ENCODE measurements around the gene TGFB2. TPM values are rescaled to one million over a fixed set of nuclear protein-coding genes. Genes with fewer than 3 reads are reported as not detected.

TGFB2 gene
- total RNA-seq, 1 experiment from 2014 or later: not detected

DNA sequence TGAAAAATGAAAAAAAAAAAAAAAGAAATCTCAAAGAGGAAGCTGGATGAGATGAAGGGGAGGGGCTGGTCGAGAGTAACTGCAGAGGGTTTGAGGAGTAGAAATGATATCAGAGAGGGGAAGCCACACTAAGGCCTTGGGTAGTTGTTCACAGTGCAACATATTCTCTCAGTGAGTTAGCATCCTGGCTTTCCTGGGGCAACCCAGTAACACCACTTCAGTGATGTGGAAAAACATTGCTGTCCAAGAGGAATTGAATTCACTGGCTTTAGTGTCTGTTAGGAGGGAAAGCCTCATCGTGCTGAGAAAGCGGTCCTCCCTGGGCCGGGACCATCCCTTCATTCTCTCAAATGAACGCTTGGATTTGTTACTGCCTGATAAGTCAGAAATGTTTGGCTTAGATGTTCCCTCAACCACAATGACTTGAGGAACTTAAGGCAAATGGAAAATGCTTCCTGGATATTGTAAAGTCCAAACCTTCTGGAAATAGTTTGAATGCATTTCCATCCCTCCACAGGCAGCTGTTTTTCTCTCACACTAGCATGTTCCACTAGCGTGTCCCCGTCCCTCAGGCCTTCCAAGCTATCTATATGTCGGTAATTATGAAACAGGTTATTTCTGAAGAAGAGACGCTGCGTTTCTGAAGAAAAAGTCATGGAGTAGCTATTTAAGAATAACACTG lies 12.2 kb downstream of the TGFB2 start:
- H3K9me3 Mint-ChIP-seq: no peaks in the 10 kb centered on the region
- H3K27me3 Mint-ChIP-seq (ENCODE audit: low read depth): no peaks in the 10 kb centered on the region
- no peak overlapping the region for H2BK12ac ChIP-seq (ENCODE audit: insufficient read length, low read depth, low read length)
- peaks cover 7 to 8% of the 10 kb centered on the region in 2 experiments; a peak in 2 of 4 replicates for H3K4me1 Mint-ChIP-seq
- no peak overlapping the region for H3K56ac ChIP-seq (ENCODE audit: insufficient read length, low read depth, low read length)
- no peak overlapping the region for H2BK15ac ChIP-seq (ENCODE audit: low read depth, low read length)
- no peak overlapping the region for H3K4me2 ChIP-seq (ENCODE audit: insufficient read depth, insufficient read length, low read length)
- no peaks in the 10 kb centered on the region for H3K36me3 Mint-ChIP-seq (ENCODE audit: insufficient read depth in 1 of 3, low read depth in 3 of 3)
- H3K23me2 ChIP-seq (ENCODE audit: insufficient read length, low read depth, low read length, poor library complexity, severe bottlenecking): no peaks in the 10 kb centered on the region
- no peak overlapping the region for H4K5ac ChIP-seq (ENCODE audit: insufficient read length, low read depth, low read length)
- H3K79me2 ChIP-seq (ENCODE audit: insufficient read depth, low read length): no peaks in the 10 kb centered on the region
- H3K4ac ChIP-seq (ENCODE audit: low read depth, low read length): no peak overlapping the region
- no peak overlapping the region for H4K91ac ChIP-seq (ENCODE audit: insufficient read length, low read depth, low read length)
- no peaks in the 10 kb centered on the region for H3K27me3 ChIP-seq (ENCODE audit: insufficient read depth, low read length)
- no peak overlapping the region for H2AK5ac ChIP-seq (ENCODE audit: insufficient read length, low read length)
- no peaks in the 10 kb centered on the region for H3K79me1 ChIP-seq (ENCODE audit: insufficient read depth, low read depth, low read length, poor library complexity, severe bottlenecking)
- H3K23ac ChIP-seq (ENCODE audit: insufficient read length, low read depth, low read length): no peak overlapping the region
- no peak overlapping the region; a peak in 1 of 7 replicates for H3K27ac Mint-ChIP-seq
- no peaks in the 10 kb centered on the region for H3K9me3 ChIP-seq (ENCODE audit: control insufficient read depth, low read depth, low read length)
- no peak overlapping the region for H3T11ph ChIP-seq (ENCODE audit: low read length)
- H2BK5ac ChIP-seq (ENCODE audit: insufficient read length, low read length): no peak overlapping the region
- no peak overlapping the region for H3K9ac ChIP-seq (ENCODE audit: extremely low read depth, insufficient read length, low read length)
- H2BK120ac ChIP-seq (ENCODE audit: low read depth, low read length, poor library complexity, severe bottlenecking): no peak overlapping the region
- no peak for TF ChIP-seq CTCF (conservative IDR thresholded peaks at IDR 0.05)
- no peak overlapping the region for H3K18ac ChIP-seq (ENCODE audit: insufficient read length, low read depth, low read length)
- DNase-seq: no peak
- H3K14ac ChIP-seq (ENCODE audit: insufficient read depth, low read length): no peak overlapping the region
- H4K20me1 ChIP-seq (ENCODE audit: control insufficient read depth, insufficient read depth, insufficient read length): no peaks in the 10 kb centered on the region
- no CpG with 5 or more reads among the region's 10 CpGs for WGBS (ENCODE audit: extremely low coverage, insufficient read length, low lambda C conversion rate)
- H2AFZ ChIP-seq (ENCODE audit: low read length): no peak overlapping the region
- H3K4me1 ChIP-seq (ENCODE audit: insufficient read depth, low read length): no peaks in the 10 kb centered on the region
- H3K4me3 Mint-ChIP-seq: no peak overlapping the region
- H2BK20ac ChIP-seq (ENCODE audit: low read depth, low read length, poor library complexity, severe bottlenecking): no peak overlapping the region
- H3K27ac ChIP-seq (ENCODE audit: insufficient read length, low read depth, low read length): no peak overlapping the region
- no peak overlapping the region for H4K8ac ChIP-seq (replicated peaks; ENCODE audit: insufficient read length, low read depth, low read length)
